Progenitor cell of endocrine pancreas (in vitro differentiated cells): ENCODE data around the gene ODF2L. TPM values are rescaled to one million over a fixed set of nuclear protein-coding genes. Genes with fewer than 3 reads are reported as not detected.

Experiments used
- DNase-seq: peaks from one replicate; pipeline ENCODE4 v3.0.0; 2021; ENCODE audit warnings: low spot score; ENCODE audit not compliant: unreplicated experiment
- H3K27ac Mint-ChIP-seq: 2 replicates; pipeline ENCODE4 v1.8.0; 2021; ENCODE audit warnings: mild to moderate bottlenecking, moderate library complexity, mixed read lengths
- H3K27me3 Mint-ChIP-seq: 2 replicates; pipeline ENCODE4 v1.8.0; 2021; ENCODE audit warnings: mixed read lengths
- H3K36me3 Mint-ChIP-seq: 2 replicates; pipeline ENCODE4 v1.8.0; 2022; ENCODE audit warnings: mixed read lengths; ENCODE audit not compliant: insufficient read depth
- H3K4me1 Mint-ChIP-seq: 2 replicates; pipeline ENCODE4 v1.8.0; 2021; ENCODE audit warnings: low read depth, mixed read lengths
- H3K4me3 Mint-ChIP-seq: 2 replicates; pipeline ENCODE4 v1.8.0; 2021; ENCODE audit warnings: low read depth, mild to moderate bottlenecking, moderate library complexity, mixed read lengths
- H3K9me3 Mint-ChIP-seq: 2 replicates; pipeline ENCODE4 v1.8.0; 2021; ENCODE audit warnings: low read depth, mixed read lengths
- total RNA-seq: library from RNA; stranded (reverse); gene quantifications from 2 replicates; pipeline ENCODE4 v1.2.1, GENCODE V29; 2021
- TF ChIP-seq, protein P1 (sequence below): fragments of 200-600 bp; sonication (generic); IDR thresholded peaks from one replicate; pipeline ENCODE4 v1.5.0; 2021; ENCODE audit warnings: antibody characterized with exemption, mild to moderate bottlenecking; ENCODE audit not compliant: unreplicated experiment

Gene ODF2L
- total RNA-seq, 1 donor from 2014 or later = 111 TPM

- no peak overlapping the region for H3K27ac Mint-ChIP-seq
- H3K9me3 Mint-ChIP-seq = peaks cover 15% of the 10 kb centered on the region
- no peaks in the 10 kb centered on the region for H3K27me3 Mint-ChIP-seq
- H3K4me3 Mint-ChIP-seq = no peak overlapping the region
- no peak for DNase-seq
- TF ChIP-seq, protein P1, sequence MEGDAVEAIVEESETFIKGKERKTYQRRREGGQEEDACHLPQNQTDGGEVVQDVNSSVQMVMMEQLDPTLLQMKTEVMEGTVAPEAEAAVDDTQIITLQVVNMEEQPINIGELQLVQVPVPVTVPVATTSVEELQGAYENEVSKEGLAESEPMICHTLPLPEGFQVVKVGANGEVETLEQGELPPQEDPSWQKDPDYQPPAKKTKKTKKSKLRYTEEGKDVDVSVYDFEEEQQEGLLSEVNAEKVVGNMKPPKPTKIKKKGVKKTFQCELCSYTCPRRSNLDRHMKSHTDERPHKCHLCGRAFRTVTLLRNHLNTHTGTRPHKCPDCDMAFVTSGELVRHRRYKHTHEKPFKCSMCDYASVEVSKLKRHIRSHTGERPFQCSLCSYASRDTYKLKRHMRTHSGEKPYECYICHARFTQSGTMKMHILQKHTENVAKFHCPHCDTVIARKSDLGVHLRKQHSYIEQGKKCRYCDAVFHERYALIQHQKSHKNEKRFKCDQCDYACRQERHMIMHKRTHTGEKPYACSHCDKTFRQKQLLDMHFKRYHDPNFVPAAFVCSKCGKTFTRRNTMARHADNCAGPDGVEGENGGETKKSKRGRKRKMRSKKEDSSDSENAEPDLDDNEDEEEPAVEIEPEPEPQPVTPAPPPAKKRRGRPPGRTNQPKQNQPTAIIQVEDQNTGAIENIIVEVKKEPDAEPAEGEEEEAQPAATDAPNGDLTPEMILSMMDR = no peak
- H3K36me3 Mint-ChIP-seq = peaks cover 6% of the 10 kb centered on the region
- no peaks in the 10 kb centered on the region for H3K4me1 Mint-ChIP-seq
Measured at GRCh38 chr1:86345042-86345441, 51.1 kb downstream of the ODF2L start.

- Mint-ChIP-seq H3K4me3 (no peak overlapping the region), H3K9me3 (peaks cover 11% of the 10 kb centered on the region), H3K27me3 (no peaks in the 10 kb centered on the region), H3K27ac (no peak overlapping the region), H3K36me3 (no peaks in the 10 kb centered on the region), H3K4me1 (no peaks in the 10 kb centered on the region)
- DNase-seq = no peak
- TF ChIP-seq, protein P1 = no peak
Measured at GRCh38 chr1:86339906-86340305, 56.2 kb downstream of the ODF2L start.

GRCh38 chr1:86339014-86339812 is 56.9 kb downstream of the ODF2L start:
- H3K4me1 Mint-ChIP-seq = no peaks in the 10 kb centered on the region
- TF ChIP-seq, protein P1 = no peak
- H3K27me3 Mint-ChIP-seq = no peaks in the 10 kb centered on the region
- peaks cover 5% of the 10 kb centered on the region for H3K9me3 Mint-ChIP-seq
- DNase-seq = no peak
- H3K4me3 Mint-ChIP-seq = no peak overlapping the region
- H3K36me3 Mint-ChIP-seq = no peaks in the 10 kb centered on the region
- H3K27ac Mint-ChIP-seq = no peak overlapping the region

GRCh38 chr1:86335916-86336315 is 60.2 kb downstream of the ODF2L start:
- DNase-seq = no peak
- Mint-ChIP-seq H3K4me1 (no peaks in the 10 kb centered on the region), H3K27me3 (no peaks in the 10 kb centered on the region), H3K36me3 (no peaks in the 10 kb centered on the region), H3K9me3 (no peaks in the 10 kb centered on the region), H3K27ac (no peak overlapping the region), H3K4me3 (no peak overlapping the region)
- TF ChIP-seq, protein P1 = no peak

DNA sequence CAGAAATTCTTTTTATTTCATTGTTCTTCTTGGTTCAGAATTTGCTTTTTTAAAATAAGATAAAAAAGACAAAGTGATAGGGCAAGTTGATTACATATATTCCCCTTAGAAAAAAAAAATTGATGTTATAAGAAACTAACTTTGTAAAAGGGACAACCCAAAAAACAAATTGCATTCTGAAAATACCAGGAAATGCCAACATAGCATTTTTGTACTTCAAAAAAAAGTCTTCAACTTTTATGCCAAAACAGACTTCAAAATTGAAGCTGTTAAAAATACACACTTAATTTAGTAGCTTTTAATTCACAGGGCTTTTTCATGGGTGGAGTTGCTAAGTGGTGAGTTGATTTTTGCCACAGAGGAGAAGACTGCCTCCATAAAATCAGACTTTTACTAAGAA is 70.9 kb downstream of the ODF2L start:
- Mint-ChIP-seq H3K27ac (no peak overlapping the region), H3K36me3 (no peaks in the 10 kb centered on the region), H3K4me3 (no peak overlapping the region), H3K9me3 (no peaks in the 10 kb centered on the region), H3K27me3 (no peaks in the 10 kb centered on the region), H3K4me1 (no peaks in the 10 kb centered on the region)
- TF ChIP-seq, protein P1 = no peak
- DNase-seq = no peak
